HG02642 (cell line): Measurements from ENCODE around the gene NCAM1.

Source experiments
- ATAC-seq: cut with Tn5 transposase; IDR thresholded peaks from one replicate; pipeline ENCODE4 v1.9.1; 2021; ENCODE audit warnings: mild to moderate bottlenecking; ENCODE audit not compliant: unreplicated experiment, poor library complexity

Gene NCAM1

GRCh38 chr11:113161711-113162591 is 200.7 kb downstream of the NCAM1 start:
- ATAC-seq: no peak

- no peak for ATAC-seq
Measured at GRCh38 chr11:113162592-113162962, 201.4 kb downstream of the NCAM1 start.

- no peak for ATAC-seq
Measured at GRCh38 chr11:113163291-113164030, 202.2 kb downstream of the NCAM1 start.

GRCh38 chr11:113166280-113166679 is 205.1 kb downstream of the NCAM1 start:
- no peak for ATAC-seq

GRCh38 chr11:113167599-113167998 is 206.4 kb downstream of the NCAM1 start:
- ATAC-seq: no peak

GRCh38 chr11:113168354-113169342 is 207.4 kb downstream of the NCAM1 start:
- no peak for ATAC-seq

- no peak for ATAC-seq
Measured at GRCh38 chr11:113172382-113172951, 211.2 kb downstream of the NCAM1 start.

- no peak for ATAC-seq
Measured at GRCh38 chr11:113173126-113173525, 211.9 kb downstream of the NCAM1 start.

GRCh38 chr11:113174882-113175281 is 213.7 kb downstream of the NCAM1 start:
- ATAC-seq: no peak

GRCh38 chr11:113176599-113177360 is 215.6 kb downstream of the NCAM1 start:
- ATAC-seq: no peak

GRCh38 chr11:113177671-113178070 is 216.5 kb downstream of the NCAM1 start:
- ATAC-seq: no peak

GRCh38 chr11:113178381-113179070 is 217.3 kb downstream of the NCAM1 start:
- no peak for ATAC-seq

GRCh38 chr11:113179181-113179704 is 218.0 kb downstream of the NCAM1 start:
- no peak for ATAC-seq

GRCh38 chr11:113181094-113181493 is 219.9 kb downstream of the NCAM1 start:
- no peak for ATAC-seq

- no peak for ATAC-seq
Measured at GRCh38 chr11:113182288-113182687, 221.1 kb downstream of the NCAM1 start.

- ATAC-seq: no peak
Measured at GRCh38 chr11:113184498-113184897, 223.3 kb downstream of the NCAM1 start.

- ATAC-seq: no peak
Measured at GRCh38 chr11:113188371-113188834, 227.2 kb downstream of the NCAM1 start.

- no peak for ATAC-seq
Measured at GRCh38 chr11:113189909-113190667, 228.9 kb downstream of the NCAM1 start.
